ENCODE results near the gene SPAG17.
"Not testable (repeated sequence)": the region's sequence is repeated elsewhere in the genome, so short reads cannot be mapped to it uniquely, and the experiment has no call there.

Gene SPAG17

DNA sequence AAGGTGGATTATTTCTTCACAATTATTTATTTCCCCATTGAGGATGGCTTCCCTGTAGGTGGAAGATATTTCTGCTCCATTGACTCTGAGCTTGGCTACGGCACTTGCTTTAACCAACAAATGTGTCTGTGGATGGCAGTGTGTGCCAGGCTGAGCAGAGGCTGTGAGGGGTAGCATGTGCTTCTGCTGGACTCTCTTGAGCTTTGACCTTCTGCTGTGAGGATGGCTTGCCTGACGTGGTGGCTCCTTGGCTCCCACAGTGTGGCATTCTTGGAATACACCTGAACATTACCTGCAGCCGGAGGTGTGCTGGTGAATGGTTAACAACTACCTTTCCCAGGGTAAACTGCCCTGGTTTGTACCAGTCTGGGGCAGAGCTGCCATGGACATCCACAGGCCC, 208.6 kb downstream of the SPAG17 start:
- DNase-seq (ENCODE audit: low spot score) = no peak

- DNase-seq (ENCODE audit: low spot score) = no peak
These were observed 213.3 kb downstream of the SPAG17 start for GRCh38 chr1:117971777-117972176.

DNA sequence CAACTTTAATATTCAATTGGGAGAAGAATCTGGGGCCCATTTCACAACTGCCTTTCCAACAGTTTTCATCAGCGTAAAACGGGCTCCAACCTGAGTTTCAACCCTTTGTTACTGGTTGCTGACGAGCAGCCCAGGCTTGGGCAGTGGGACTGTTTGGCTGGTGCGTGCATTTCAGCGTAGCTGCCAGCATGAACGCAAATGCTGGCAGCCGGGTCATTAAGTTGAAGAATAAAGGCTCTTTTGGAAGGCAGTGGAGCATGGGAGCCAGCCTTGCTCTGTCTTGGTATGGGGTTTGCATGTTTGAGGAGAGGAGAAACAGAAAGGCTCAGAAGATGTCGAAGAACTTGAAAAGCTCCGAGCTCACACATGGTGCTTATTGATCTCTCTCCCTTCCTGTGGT, 214.8 kb downstream of the SPAG17 start:
- DNase-seq (ENCODE audit: low spot score) = no peak

- no peak for DNase-seq (ENCODE audit: low spot score)
These were observed 217.1 kb downstream of the SPAG17 start for GRCh38 chr1:117967881-117968280.

DNA sequence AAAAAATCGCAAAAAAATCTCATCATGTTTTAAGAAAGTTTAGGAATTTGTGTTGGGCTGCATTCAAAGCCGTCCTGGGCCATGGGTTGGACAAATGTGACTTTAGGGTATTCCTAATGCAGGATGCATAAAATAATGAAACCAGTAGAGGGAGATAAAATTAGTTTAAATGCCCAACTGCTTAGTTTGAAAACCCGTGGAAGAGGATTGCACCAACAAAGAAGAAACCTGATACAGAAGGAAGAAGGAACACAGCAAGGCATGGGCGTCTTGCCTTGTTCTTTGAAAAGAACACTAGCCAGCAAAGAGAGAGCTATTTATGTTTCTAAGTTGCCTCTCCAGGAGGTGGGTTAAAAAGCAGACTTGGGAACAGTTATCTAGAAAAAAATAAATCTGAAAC, 217.6 kb downstream of the SPAG17 start:
- DNase-seq (ENCODE audit: low spot score) = no peak

GRCh38 chr1:117964290-117965038, 220.6 kb downstream of the SPAG17 start:
- DNase-seq (ENCODE audit: low spot score) = no peak

DNA sequence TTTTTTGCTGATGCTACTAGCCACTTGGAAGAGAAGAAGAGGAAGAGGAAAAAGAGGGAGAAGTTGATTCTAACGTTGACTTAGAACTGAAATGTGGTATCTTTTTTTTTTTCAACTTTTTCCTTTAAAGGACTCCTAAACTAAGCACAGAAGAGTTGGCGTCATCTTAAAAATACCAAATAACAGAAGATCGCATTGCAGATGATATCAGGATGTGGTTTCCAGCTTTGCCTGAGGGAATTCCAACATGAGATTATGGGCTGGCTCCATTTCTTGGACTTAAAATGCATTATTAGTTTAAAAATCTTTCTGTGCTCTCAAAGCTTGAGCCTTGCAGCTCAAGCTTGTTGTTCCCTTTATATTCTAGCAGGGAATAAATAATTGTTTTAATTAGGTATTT, 225.7 kb downstream of the SPAG17 start:
- no peak for DNase-seq (ENCODE audit: low spot score)

DNA sequence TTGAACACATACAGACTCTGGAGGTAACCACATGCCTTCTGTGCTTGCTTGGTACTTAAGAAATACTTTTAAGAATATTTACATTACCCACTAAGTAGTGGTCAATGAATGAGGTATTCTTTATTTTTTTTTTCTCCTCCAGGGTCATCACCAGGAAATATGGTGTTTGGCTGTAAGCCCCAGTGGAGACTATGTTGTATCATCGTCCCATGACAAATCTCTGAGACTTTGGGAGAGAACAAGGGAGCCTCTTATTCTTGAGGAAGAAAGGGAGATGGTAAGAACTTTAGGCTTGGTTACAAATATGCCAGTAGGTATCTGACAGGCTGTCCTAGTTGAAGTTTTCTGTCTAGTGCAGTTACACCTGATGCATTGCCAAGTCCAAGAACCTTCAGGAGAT, 232.6 kb downstream of the SPAG17 start:
- no peak for DNase-seq (ENCODE audit: low spot score)

DNA sequence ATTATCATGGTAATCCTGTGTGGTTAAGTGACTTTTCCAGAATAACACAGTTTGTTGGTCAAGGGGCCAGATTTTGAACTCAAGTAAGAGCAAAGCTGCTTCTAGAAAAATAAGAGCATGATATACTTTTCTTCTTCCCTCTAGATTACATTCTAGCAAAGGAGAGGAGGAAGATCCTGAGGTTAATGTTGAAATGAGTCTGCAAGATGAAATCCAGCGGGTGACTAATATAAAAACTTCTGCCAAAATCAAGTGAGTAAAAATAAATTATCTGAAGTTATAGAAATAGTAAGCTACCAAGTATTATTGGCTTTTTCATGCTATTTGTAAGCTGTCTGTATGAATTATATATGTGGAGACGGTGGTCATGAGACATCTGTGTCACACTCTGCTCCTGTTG, 242.7 kb downstream of the SPAG17 start:
- no peak for DNase-seq (ENCODE audit: low spot score)

DNA sequence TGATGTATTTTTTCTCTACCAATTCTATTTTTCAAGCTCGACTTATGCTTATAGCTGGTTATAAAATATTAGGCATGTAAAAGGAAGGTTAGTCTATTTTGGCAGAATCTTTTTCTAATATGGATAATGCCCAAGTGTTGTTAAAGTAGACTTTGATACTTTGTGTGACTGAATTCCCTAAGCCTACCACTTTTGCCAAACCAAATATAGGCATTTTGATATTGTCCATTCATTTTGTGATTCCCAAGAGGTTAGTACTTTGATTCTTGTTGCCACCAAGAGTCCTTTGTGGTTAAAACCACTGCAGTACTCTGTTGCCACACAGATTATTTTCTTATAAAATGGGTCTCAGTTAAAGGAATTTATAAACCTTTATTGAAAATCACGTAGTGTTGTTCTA, 251.3 kb downstream of the SPAG17 start:
- no peak for DNase-seq (ENCODE audit: low spot score)

GRCh38 chr1:117932576-117932975, 252.5 kb downstream of the SPAG17 start:
- no peak for DNase-seq (ENCODE audit: low spot score)

GRCh38 chr1:117930484-117930883, 254.5 kb downstream of the SPAG17 start:
- no peak for DNase-seq (ENCODE audit: low spot score)

DNA sequence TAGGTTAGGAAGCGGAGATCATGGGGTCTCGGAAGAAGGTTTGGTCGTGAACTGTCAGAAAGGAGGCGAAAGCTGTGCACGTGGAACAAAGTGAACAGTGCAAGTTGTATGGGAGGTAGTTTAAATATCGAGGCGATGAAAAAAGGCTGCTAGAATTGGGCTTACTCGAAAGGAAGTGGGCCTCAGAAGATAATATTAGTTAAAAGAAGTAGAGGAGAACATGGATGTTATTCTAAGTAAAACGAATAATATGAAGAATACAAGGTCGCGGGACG, 254.9 kb downstream of the SPAG17 start:
- no peak for DNase-seq (ENCODE audit: low spot score)

- peak; percentile 98 for DNase-seq (ENCODE audit: low spot score)
These were observed 255.5 kb downstream of the SPAG17 start, which contains the start of the genes GDAP2 and WDR3 for GRCh38 chr1:117929343-117930172. TSS of gene GDAP2 (minus strand) at chr1:117929621. CDS start at chr1:117920357, 9,264 bp downstream. TSS of gene WDR3 (plus strand) at chr1:117929739. CDS start at chr1:117933320, 3,581 bp downstream.

DNA sequence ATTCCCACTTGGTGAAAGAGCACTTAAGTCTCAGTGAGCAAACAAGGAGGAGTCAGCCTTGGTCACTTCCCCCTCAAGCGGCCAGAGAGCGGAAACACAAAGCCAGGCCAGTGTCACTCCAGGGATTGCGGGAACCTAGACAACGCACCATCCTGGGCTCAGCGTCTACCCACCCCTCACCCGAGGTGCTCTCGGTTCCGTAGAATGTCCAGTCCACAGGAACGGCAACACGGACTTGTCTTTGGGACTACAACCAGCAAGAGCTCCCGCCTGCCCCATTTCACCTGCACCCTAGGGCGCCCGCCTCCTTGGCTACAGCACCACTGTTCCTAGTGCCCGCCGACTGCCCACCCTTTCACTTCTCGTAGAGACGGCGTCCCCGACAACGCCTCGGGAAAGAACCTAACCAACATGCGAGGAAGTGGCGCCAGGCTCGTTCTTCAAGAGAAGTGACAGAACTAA, 256.1 kb downstream of the SPAG17 start:
- peak; percentile 64 for DNase-seq (ENCODE audit: low spot score)

DNA sequence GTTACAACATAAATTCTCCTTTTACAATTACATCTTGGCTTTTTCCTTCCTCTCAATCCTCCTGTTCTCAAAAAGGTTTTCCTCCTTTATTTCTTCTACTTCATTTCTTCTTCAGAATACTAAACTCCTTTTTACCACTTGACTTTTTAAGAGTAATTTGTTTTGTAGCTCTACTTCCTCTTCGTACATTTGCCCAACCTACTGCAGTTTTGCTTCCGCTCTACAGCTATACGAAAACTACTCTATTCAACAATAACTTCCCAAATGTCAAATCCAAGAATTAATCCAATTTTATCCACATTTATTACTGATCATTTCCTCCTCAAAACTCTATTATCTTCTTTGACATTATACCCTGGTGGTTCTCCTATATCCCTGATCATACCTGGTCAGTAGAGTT, 259.0 kb downstream of the SPAG17 start:
- peak; percentile 38 for DNase-seq (ENCODE audit: low spot score)

DNA sequence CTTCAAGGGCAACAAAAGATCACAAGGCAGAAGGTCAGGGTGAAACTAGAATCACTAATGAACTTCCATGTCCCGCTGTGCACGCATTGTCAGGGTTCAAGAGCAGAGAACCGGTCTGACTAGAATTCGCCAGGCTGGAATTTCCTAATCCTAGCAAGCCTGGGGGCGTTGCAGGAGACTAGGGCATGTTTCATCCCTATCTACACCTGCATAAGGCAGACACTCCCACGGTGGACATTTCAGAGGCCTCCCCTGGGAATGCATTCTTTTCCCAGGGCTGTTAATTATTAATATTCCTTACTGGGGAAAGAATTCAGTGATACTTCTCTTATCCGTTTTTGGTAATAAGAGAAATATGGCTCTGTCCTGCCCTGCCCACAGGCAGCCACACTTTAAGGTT, 262.3 kb downstream of the SPAG17 start:
- DNase-seq (ENCODE audit: low spot score) = not testable (repeated sequence)

DNA sequence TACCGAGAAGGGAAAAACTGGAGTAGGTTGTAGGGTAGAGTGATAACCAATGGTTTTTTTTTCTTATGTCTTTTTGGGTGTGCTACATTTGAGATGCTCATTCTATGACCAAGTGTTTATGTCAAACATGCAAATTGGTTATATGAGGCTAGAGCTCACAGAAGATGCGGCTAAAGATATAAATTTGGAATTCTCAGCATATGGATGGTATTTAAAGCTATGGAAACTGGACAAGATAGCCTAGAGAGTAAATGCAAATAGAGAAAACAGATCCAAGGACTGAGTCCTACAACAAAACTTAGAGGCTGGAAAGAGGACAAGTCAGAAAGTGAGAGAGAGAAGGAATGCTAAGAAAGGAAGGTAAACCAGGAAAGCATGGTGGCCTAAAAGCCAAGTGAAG, 263.0 kb downstream of the SPAG17 start:
- no peak for DNase-seq (ENCODE audit: low spot score)

DNA sequence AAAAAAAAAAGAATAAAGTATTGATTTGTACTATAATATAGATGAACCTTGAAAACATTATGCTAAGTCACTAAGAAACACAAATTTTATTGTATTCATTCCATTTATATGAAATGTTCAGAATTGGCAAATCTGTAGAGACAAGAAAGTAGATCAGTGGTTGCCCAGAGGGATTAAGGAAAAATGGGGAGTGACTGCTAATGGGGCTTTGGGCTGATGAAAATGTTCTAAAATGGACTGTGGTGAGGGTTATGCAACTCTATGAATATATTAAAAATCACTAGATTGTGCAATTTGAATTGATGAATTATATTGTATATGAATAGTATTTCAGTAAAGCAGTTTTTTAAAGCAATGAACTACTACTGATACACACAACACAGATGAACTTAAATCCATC, 265.7 kb downstream of the SPAG17 start:
- DNase-seq (ENCODE audit: low spot score) = no peak

GRCh38 chr1:117911051-117911450, 274.0 kb downstream of the SPAG17 start:
- DNase-seq (ENCODE audit: low spot score) = no peak

GRCh38 chr1:117905019-117905418, 280.0 kb downstream of the SPAG17 start:
- no peak for DNase-seq (ENCODE audit: low spot score)

DNA sequence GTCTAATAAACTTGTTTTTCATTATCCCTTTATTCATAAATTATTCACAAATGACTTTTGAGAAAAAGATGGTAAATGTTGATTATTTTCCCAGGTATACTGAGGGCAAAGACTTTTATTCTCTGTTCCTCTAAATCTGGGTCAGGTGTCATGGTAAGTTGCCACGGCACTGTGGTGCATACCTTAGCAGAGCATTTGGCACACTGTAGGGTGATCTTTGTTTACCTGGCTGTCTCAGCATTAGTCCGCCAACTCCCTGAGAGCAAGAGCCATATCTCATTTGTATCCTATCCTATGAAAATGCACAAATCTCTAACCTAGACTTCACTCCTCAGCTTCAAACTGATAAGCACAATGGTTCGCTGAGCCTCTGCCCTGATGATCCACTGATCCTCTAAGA, 280.5 kb downstream of the SPAG17 start:
- DNase-seq (ENCODE audit: low spot score) = no peak

Data from pons (tissue), 1 donor.